Lower leg skin (tissue), 4 donors: ENCODE measurements around the gene IGFBP7. TPM values are rescaled to one million over a fixed set of nuclear protein-coding genes. Genes with fewer than 3 reads are reported as not detected.

Source experiments
- DNase-seq, 2 donors: peaks; one replicate each; pipeline ENCODE4 v3.0.0-alpha.2; 2019; ENCODE audit warnings: low spot score in 2 of 2
- H3K4me3 ChIP-seq: fragments of 200-600 bp; sonication (generic); 2 replicates; pipeline ENCODE4 v1.5.1; 2017; ENCODE audit warnings: mild to moderate bottlenecking, low read depth; ENCODE audit not compliant: poor library complexity, severe bottlenecking
- CTCF ChIP-seq, 3 donors: fragments of 450-650 bp; IDR thresholded peaks; one replicate each; pipeline ENCODE4 v1.5.1; 2016; ENCODE audit warnings: antibody characterized with exemption in 3 of 3, mild to moderate bottlenecking in 3 of 3, moderate library complexity in 2 of 3
- POLR2A ChIP-seq, 2 donors: fragments of 450-650 bp; IDR thresholded peaks; one replicate each; pipeline ENCODE4 v1.6.1; 2016 to 2017; ENCODE audit warnings: antibody characterized with exemption in 2 of 2, mild to moderate bottlenecking in 1 of 2, moderate library complexity in 1 of 2
- WGBS, 2 donors: methylation state at CpG; one replicate each; pipeline ENCODE4 v1.1.5; 2018; 5-methylcytosine and 5-hydroxymethylcytosine counted together
- intact Hi-C: fragments of 100-400 bp; cut with DNase I; formaldehyde crosslinking; loops from one replicate; pipeline ENCODE4 v1.15.0; 2023; ENCODE audit warnings: low total_unique reads
- total RNA-seq, 4 donors: library from RNA; depleted of rRNA; stranded (reverse); fragments of >200 nt; gene quantifications; one replicate each; pipeline ENCODE4 v1.1.0, GENCODE V29; 2016

The IGFBP7 gene
- total RNA-seq, 4 donors from 2014 or later, result 122 to 324 (median 168) TPM

GRCh38 chr4:57086031-57086723, 24.0 kb downstream of the IGFBP7 start:
- TF ChIP-seq POLR2A (IDR thresholded peaks at IDR 0.05) (no peak), CTCF (IDR thresholded peaks at IDR 0.05) (no peak)
- no peak overlapping the region for H3K4me3 ChIP-seq
- DNase-seq, result no peak
- intact Hi-C loops, result no loop called here
- WGBS, 2 donors, result 63 to 67% methylated on average over 4 of the region's 4 CpGs

DNA sequence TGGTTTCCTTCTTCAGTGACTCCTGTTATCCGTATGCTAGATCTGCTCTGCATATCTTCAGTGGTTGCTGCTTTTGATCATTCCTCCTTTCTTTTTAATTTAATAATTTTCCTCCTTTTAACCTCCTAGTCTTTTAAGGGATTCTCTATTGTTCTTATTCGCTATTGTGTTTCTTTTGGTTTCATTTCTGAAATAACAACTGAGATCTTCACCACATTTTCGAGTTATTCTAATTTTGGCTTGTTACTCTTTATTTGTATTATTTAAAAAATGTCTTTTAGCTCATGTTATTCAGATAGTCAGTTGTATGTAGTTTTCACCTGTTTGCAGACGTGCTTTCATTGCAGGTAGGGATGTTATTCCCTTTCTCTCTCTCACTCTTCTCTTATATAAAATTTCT, 24.9 kb downstream of the IGFBP7 start:
- DNase-seq, result no peak

DNA sequence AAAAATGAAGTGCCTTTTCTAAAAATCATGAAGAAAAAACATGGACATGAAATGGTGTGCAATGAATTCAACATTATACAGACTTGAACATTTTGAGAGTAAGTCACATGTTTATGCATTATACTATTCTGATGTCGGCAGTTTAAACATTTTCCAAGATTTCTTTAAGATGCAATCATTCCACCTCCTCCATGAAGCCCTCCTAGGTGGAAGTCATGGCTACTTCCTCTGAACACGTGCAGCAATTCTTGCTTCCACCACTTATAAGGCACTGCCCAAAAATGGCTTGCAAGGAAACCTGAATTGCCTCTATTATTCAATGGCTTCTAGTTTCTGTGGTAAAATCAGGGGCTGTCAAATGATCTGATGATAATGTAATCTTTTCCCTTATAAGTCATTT, 25.8 kb downstream of the IGFBP7 start:
- H3K4me3 ChIP-seq, result no peak overlapping the region
- WGBS, 2 donors, result 67 to 79% methylated on average over 2 of the region's 2 CpGs
- intact Hi-C loops, result no loop called here
- TF ChIP-seq CTCF (IDR thresholded peaks at IDR 0.05), result no peak
- TF ChIP-seq POLR2A (IDR thresholded peaks at IDR 0.05), result no peak
- no peak for DNase-seq

More for the DNA sequence above, 24.9 kb downstream of the IGFBP7 start:
- no peak overlapping the region for H3K4me3 ChIP-seq
- intact Hi-C loops, result no loop called here
- TF ChIP-seq POLR2A (IDR thresholded peaks at IDR 0.05) (no peak), CTCF (IDR thresholded peaks at IDR 0.05) (no peak)
- WGBS, 2 donors, result 86 to 94% methylated on average over 4 of the region's 4 CpGs

DNA sequence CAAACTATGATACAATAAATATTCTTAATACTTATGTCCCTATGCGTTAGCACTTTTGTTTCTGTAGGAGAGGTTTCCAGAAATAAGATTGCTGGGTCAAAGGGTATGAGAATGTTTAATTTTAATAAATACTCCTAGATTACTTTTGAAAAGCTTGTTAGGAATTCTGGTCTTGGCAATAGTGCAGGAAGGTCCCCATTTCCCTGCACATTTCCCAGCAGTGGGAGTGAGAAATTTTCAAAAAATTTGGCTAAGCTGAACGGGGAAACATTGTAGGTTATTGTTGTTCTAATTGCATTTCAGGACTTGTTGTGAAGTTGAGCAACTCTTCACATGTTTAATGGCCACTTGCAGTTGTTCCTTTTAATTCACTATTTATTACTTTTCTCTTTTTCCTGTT, 27.1 kb downstream of the IGFBP7 start:
- no peak for DNase-seq
- H3K4me3 ChIP-seq, result no peak overlapping the region
- intact Hi-C loops, result no loop called here
- no peak for TF ChIP-seq CTCF (IDR thresholded peaks at IDR 0.05)
- no peak for TF ChIP-seq POLR2A (IDR thresholded peaks at IDR 0.05)
- 32 to 35% methylated on average over 2 of the region's 2 CpGs for WGBS, 2 donors

DNA sequence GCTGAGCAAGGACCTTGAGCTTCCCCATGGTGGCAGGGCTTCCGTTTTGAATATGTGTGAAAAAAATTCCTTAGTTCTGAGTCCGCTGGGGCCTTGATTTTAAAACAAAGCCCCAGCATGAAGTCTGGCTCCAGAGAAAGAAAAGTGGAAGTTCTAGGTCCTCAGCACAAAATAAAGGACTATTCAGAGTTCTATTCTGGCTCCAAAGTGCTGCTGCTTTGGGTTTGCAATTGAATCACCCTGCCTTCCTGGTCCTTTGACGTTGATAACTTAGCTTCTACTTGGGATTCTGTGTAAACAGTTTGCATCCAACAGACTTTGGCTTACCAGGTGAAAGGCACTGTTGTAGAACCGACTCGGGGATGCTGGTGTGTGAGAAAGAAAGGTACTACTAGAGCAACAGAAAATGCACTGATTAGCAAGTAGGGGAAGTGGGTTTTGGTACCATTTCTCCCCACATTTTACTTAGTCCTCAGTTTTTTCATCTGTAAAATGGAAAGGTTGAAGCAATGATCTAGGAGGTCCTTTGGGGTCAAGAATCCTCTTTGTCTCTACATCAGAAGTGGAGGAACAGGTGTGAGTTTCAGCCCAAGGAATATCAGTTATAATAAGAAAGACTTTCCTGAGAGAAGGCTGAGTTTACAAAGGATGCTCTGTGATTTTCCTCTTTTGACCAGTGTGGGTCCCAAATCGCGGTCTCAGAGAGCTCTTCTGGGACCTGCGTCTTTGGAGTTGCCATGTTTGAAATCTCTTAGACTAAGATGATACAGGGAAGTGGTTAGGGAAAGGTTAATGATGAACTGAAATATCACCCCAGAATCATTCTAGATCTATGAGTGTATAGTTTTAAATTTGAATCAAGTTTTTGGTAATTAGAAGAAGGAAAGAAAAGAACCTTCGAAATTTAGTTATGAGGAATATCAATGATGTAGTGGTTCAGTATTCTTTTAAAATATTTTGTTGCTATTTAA, 28.2 kb downstream of the IGFBP7 start:
- intact Hi-C loops, result no loop called here

More for the DNA sequence above, 28.2 kb downstream of the IGFBP7 start:
- no peak for DNase-seq
- no peak overlapping the region for H3K4me3 ChIP-seq
- WGBS, 2 donors, result 83 to 85% methylated on average over 9 of the region's 9 CpGs
- TF ChIP-seq POLR2A (IDR thresholded peaks at IDR 0.05) (no peak), CTCF (IDR thresholded peaks at IDR 0.05) (no peak)
